Measurements from ENCODE around the gene SHB. TPM values are rescaled to one million over a fixed set of nuclear protein-coding genes. Genes with fewer than 3 reads are reported as not detected.
A peak's percentile ranks its signal among the peaks of the same experiment; 100 is the strongest.

The SHB gene
- total and polyA plus RNA-seq, 2 donors (not counting 1 experiment from before 2014, with no cell fraction given): 9.9 to 13.9 TPM

DNA sequence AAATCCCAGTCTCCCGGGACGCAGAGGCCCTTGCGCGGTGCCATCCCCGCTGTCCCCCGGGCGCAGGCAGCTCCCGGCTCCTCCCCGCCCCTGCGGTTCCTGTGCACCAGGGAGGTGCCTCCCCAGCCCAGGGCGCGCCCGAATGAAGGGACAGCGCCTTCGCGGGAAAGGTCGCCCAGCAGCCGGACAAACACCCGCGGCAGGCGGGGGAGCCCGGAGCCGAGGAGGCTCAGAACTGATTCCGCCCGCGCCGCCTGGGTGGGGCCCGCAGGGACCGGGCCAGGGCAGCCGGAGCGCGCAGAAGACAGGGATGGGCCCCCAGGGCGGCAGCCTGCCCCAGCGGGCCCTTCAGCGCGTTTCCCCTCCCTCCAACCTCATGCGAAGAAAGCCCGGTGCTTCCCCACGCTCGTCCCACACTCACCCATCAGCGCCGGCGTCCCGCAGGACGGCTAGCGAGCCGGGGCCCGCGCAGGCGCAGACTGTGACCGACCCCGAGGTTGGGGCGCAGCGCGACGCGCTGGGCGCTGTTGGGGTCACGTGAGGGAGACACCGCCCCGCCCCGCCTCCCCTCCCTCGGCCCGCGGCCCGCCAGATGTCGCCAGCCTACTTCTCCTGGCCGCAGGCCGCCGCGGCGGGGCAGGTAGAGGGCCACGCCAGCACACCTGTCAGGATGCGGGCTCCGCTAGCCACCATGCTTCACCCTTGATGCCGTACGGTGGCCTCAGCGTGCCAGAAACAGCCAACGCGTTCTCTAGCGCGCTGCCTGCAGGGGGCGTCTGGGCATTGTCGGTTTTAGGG, 165.2 kb downstream of the SHB start, which contains the start of gene SLC25A51:
TSS of gene SLC25A51 (minus strand) at position 481 of the 798 bp plus-strand sequence. CDS start 15,577 bp downstream, outside the sequence.
- TF ChIP-seq EZH2 (IDR thresholded peaks at IDR 0.05; ENCODE audit: low read length, missing control alignments): no peak
- TF ChIP-seq, protein P1, sequence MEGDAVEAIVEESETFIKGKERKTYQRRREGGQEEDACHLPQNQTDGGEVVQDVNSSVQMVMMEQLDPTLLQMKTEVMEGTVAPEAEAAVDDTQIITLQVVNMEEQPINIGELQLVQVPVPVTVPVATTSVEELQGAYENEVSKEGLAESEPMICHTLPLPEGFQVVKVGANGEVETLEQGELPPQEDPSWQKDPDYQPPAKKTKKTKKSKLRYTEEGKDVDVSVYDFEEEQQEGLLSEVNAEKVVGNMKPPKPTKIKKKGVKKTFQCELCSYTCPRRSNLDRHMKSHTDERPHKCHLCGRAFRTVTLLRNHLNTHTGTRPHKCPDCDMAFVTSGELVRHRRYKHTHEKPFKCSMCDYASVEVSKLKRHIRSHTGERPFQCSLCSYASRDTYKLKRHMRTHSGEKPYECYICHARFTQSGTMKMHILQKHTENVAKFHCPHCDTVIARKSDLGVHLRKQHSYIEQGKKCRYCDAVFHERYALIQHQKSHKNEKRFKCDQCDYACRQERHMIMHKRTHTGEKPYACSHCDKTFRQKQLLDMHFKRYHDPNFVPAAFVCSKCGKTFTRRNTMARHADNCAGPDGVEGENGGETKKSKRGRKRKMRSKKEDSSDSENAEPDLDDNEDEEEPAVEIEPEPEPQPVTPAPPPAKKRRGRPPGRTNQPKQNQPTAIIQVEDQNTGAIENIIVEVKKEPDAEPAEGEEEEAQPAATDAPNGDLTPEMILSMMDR (conservative IDR thresholded peaks at IDR 0.05 in 1 of 2, IDR thresholded peaks at IDR 0.05 in 1 of 2; ENCODE audit: low read depth in 1 of 2, low read length in 2 of 2): peak; percentile 94
- Histone ChIP-seq H3K27ac (ENCODE audit: insufficient read depth, low read length) (peak within 1 kb of the TSS; percentile 48), H3K4me2 (ENCODE audit: extremely low read depth, insufficient read depth, low read length) (peak within 1 kb of the TSS; percentile 98), H3K79me2 (ENCODE audit: control insufficient read depth, insufficient read depth, low read length) (peaks cover 36% of the 10 kb centered on the region), H3K4me3 (replicated peaks in 1 of 4; ENCODE audit: control extremely low read depth in 1 of 4, insufficient read depth in 1 of 4, low read depth in 3 of 4, low read length in 4 of 4) (peak within 1 kb of the TSS; percentile 66 to 87 (median 76)), H3K27me3 (ENCODE audit: control insufficient read depth, insufficient read depth, low read length) (no peaks in the 10 kb centered on the region), H2AFZ (ENCODE audit: low read length) (peak within 1 kb of the TSS; percentile 80), H3K36me3 (ENCODE audit: control insufficient read depth, insufficient read depth, low read length) (no peaks in the 10 kb centered on the region), H3K4me1 (ENCODE audit: control insufficient read depth, extremely low read depth, insufficient read depth, low read length) (peaks cover 11% of the 10 kb centered on the region), H4K20me1 (ENCODE audit: control insufficient read depth, extremely low read depth, insufficient read depth, low read length) (no peaks in the 10 kb centered on the region), H3K9ac (ENCODE audit: insufficient read depth, low read length) (peak within 1 kb of the TSS; percentile 79), H3K9me3 (ENCODE audit: control insufficient read depth, insufficient read depth, low read depth, low read length) (no peaks in the 10 kb centered on the region)
- DNase-seq (ENCODE audit: low read depth in 2 of 2): peak; percentile 86 to 93

DNA sequence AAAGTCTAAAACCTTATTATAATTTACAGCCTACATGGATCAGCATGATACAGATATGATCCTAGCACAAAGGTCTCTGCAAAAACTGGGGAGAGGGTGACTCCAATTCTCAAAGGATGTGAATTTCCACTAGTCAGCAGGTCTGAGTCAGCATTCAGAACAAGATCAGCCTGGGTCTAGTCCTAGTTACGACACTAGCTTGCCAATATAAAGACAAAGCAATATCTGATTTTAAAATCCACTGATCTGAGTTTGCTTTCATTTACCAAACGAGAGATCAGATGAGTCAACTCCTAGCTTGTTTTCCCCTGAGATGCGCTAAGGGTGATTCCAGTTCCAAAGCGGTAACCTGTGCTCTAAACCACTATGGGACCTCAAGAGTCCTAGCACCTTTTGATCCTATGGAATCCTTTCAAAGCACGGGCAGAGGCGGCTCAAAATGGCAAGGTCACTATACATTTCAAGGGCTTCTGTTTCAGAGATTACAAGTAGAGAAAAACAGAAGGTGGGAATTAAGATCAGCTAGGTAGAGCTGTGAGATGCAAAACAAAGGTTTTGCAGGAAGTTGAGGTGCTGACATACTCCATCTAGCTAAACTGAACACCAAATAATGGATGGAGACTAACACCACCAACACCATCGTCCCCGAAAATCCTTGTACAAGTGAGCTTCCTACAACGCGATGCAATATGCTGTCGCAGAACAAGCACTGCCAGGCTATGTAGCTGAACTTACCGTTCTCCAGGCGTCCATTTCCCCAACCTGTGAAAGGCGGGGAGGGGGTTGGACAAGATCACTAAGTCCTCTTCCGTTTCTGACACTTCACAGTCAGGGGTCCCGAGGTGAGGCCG, 166.0 kb downstream of the SHB start:
- Histone ChIP-seq H2AFZ (ENCODE audit: low read length) (peak overlapping the region; percentile 31), H3K4me1 (ENCODE audit: control insufficient read depth, extremely low read depth, insufficient read depth, low read length) (peaks cover 15% of the 10 kb centered on the region), H3K4me3 (replicated peaks in 1 of 4; ENCODE audit: control extremely low read depth in 1 of 4, insufficient read depth in 1 of 4, low read depth in 3 of 4, low read length in 4 of 4) (peak overlapping the region; percentile 66 to 87 (median 76)), H3K27me3 (ENCODE audit: control insufficient read depth, insufficient read depth, low read length) (no peaks in the 10 kb centered on the region), H3K79me2 (ENCODE audit: control insufficient read depth, insufficient read depth, low read length) (peaks cover 36% of the 10 kb centered on the region), H3K9me3 (ENCODE audit: control insufficient read depth, insufficient read depth, low read depth, low read length) (no peaks in the 10 kb centered on the region), H4K20me1 (ENCODE audit: control insufficient read depth, extremely low read depth, insufficient read depth, low read length) (no peaks in the 10 kb centered on the region), H3K4me2 (ENCODE audit: extremely low read depth, insufficient read depth, low read length) (peak overlapping the region; percentile 84), H3K36me3 (ENCODE audit: control insufficient read depth, insufficient read depth, low read length) (no peaks in the 10 kb centered on the region), H3K27ac (ENCODE audit: insufficient read depth, low read length) (peak overlapping the region; percentile 48), H3K9ac (ENCODE audit: insufficient read depth, low read length) (peak overlapping the region; percentile 79)
- TF ChIP-seq, protein P1 (conservative IDR thresholded peaks at IDR 0.05 in 1 of 2, IDR thresholded peaks at IDR 0.05 in 1 of 2; ENCODE audit: low read depth in 1 of 2, low read length in 2 of 2): no peak
- TF ChIP-seq EZH2 (IDR thresholded peaks at IDR 0.05; ENCODE audit: low read length, missing control alignments): no peak
- peak; percentile 51 to 62 for DNase-seq (ENCODE audit: low read depth in 2 of 2)

DNA sequence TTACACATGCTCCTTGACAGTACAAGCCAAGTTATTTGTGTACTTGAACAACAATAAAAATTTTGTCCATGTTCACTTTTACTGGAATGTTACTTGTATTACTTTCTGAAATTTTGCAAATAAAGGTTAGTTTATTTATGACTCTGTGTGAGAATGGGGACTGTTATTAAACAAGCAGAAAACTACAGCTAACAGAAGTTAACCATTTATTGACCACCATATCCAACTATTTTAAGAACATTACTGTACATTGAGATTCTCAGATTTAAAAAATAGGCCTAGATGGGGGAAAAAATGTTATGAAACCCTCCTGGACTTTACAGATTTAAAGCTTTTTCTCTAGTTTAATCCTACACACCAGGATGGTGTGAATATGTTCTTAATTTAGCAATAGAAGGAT, 166.9 kb downstream of the SHB start:
- DNase-seq (ENCODE audit: low read depth in 2 of 2): no peak
- no peaks in the 10 kb centered on the region for H3K36me3 ChIP-seq (ENCODE audit: control insufficient read depth, insufficient read depth, low read length)
- H3K4me1 ChIP-seq (ENCODE audit: control insufficient read depth, extremely low read depth, insufficient read depth, low read length): peaks cover 18% of the 10 kb centered on the region
- H2AFZ ChIP-seq (ENCODE audit: low read length): no peak overlapping the region
- no peaks in the 10 kb centered on the region for H3K9me3 ChIP-seq (ENCODE audit: control insufficient read depth, insufficient read depth, low read depth, low read length)
- peaks cover 36% of the 10 kb centered on the region for H3K79me2 ChIP-seq (ENCODE audit: control insufficient read depth, insufficient read depth, low read length)
- no peaks in the 10 kb centered on the region for H4K20me1 ChIP-seq (ENCODE audit: control insufficient read depth, extremely low read depth, insufficient read depth, low read length)
- H3K4me3 ChIP-seq (replicated peaks in 1 of 4; ENCODE audit: control extremely low read depth in 1 of 4, insufficient read depth in 1 of 4, low read depth in 3 of 4, low read length in 4 of 4): peak overlapping the region; percentile 66 to 87 (median 76)
- H3K27me3 ChIP-seq (ENCODE audit: control insufficient read depth, insufficient read depth, low read length): no peaks in the 10 kb centered on the region
- no peak for TF ChIP-seq EZH2 (IDR thresholded peaks at IDR 0.05; ENCODE audit: low read length, missing control alignments)
- TF ChIP-seq, protein P1 (conservative IDR thresholded peaks at IDR 0.05 in 1 of 2, IDR thresholded peaks at IDR 0.05 in 1 of 2; ENCODE audit: low read depth in 1 of 2, low read length in 2 of 2): no peak
- no peak overlapping the region for H3K27ac ChIP-seq (ENCODE audit: insufficient read depth, low read length)
- peak overlapping the region; percentile 84 for H3K4me2 ChIP-seq (ENCODE audit: extremely low read depth, insufficient read depth, low read length)
- no peak overlapping the region for H3K9ac ChIP-seq (ENCODE audit: insufficient read depth, low read length)
